NCI-H146 treated with DMSO at 0.1 percent for 48 hours (cell line): Measurements from ENCODE around the gene ABCA12.
"Not testable (repeated sequence)": the region's sequence is repeated elsewhere in the genome, so short reads cannot be mapped to it uniquely, and the experiment has no call there.

Source experiments
- DNase-seq: peaks from one replicate; lab custom pipeline; 2025; ENCODE audit not compliant: unreplicated experiment; lab: John Stamatoyannopoulos, UW

Gene ABCA12, protein sequence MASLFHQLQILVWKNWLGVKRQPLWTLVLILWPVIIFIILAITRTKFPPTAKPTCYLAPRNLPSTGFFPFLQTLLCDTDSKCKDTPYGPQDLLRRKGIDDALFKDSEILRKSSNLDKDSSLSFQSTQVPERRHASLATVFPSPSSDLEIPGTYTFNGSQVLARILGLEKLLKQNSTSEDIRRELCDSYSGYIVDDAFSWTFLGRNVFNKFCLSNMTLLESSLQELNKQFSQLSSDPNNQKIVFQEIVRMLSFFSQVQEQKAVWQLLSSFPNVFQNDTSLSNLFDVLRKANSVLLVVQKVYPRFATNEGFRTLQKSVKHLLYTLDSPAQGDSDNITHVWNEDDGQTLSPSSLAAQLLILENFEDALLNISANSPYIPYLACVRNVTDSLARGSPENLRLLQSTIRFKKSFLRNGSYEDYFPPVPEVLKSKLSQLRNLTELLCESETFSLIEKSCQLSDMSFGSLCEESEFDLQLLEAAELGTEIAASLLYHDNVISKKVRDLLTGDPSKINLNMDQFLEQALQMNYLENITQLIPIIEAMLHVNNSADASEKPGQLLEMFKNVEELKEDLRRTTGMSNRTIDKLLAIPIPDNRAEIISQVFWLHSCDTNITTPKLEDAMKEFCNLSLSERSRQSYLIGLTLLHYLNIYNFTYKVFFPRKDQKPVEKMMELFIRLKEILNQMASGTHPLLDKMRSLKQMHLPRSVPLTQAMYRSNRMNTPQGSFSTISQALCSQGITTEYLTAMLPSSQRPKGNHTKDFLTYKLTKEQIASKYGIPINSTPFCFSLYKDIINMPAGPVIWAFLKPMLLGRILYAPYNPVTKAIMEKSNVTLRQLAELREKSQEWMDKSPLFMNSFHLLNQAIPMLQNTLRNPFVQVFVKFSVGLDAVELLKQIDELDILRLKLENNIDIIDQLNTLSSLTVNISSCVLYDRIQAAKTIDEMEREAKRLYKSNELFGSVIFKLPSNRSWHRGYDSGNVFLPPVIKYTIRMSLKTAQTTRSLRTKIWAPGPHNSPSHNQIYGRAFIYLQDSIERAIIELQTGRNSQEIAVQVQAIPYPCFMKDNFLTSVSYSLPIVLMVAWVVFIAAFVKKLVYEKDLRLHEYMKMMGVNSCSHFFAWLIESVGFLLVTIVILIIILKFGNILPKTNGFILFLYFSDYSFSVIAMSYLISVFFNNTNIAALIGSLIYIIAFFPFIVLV (N-terminal part only)

GRCh38 chr2:215138479-215138878, at the start of gene ABCA12:
ABCA12 (minus strand) TSS chr2:215138626; CDS start chr2:215138208, 418 bp downstream.
- peak; percentile 20 for DNase-seq

DNA sequence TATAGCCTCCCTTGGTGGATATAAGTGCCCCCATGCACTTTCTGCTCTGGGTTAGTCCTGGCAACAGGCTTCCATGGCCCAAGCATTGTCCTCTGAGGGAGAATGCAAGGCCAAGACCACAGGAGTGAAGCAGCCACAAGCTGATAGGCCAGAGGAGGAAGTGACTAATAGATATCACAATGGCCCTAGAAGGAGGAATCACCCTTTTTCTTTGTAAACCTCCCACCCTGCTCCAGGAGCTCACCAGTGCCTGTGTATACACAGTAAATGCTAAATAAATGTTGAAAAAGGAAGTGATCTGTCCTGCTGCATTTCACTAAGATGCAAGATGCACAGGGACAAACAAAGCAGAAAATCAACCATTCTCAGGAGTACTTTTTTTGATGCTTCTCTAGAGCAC, 49.7 kb upstream of the ABCA12 start:
- no peak for DNase-seq

- no peak for DNase-seq
Observed at GRCh38 chr2:215186021-215186420, 47.6 kb upstream of the ABCA12 start.

DNA sequence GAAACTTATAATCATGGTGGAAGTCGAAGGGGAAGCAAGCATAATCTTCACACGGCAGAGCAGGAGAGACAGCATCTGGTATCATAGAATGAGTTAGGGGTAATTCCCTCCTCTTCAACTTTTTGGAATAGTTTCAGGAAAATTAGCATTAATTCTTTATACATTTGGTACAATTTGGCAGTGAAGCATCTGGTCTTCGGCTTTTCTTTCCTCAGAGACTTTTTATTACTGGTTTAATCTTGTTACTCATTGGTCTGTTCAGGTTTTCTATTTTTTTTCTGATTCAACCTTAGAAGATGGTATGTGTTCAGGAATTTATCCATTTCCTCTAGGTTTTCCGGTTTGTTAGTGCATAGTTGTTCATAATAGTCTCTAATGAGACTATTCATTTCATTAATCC, 39.7 kb upstream of the ABCA12 start:
- no peak for DNase-seq

DNA sequence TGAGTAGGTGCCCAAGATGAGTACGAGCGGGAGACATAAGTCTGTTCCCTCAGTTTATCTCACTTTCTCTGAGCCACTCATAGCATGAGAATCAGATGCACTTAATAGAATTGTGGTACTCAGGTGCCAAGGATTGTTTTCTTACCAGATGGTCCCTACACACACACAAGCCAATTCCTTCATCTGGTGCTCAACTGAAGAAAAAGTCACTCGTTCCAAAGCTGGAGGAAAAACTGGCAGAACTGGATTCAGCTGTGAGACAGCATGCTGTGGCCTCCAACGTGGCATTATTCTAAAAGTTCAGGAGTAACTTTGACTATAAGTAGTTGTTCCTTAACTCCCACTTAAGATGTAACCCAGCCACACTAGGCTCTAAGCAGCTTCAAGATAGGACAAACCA, 33.4 kb upstream of the ABCA12 start:
- no peak for DNase-seq

DNA sequence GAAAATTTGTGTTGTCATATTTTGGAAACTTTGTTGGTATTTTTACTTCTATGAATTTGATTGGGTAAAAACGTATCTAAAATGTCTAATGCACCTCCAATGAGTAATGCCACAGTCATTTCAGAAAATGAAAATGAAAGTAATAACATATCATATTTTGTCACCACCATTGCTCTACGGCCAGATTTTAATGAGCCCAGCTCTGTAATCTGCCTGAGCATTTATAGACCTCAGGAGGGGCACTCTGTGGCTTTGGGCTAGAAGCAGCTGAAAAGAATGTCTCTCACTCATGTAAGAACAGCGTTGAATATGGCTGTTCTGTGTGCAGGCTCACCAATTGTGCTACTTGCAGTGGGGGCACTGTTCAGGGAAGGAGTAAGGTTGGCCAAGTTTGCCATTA, 32.7 kb upstream of the ABCA12 start:
- no peak for DNase-seq

GRCh38 chr2:215166505-215166904, 28.1 kb upstream of the ABCA12 start:
- DNase-seq: not testable (repeated sequence)

DNA sequence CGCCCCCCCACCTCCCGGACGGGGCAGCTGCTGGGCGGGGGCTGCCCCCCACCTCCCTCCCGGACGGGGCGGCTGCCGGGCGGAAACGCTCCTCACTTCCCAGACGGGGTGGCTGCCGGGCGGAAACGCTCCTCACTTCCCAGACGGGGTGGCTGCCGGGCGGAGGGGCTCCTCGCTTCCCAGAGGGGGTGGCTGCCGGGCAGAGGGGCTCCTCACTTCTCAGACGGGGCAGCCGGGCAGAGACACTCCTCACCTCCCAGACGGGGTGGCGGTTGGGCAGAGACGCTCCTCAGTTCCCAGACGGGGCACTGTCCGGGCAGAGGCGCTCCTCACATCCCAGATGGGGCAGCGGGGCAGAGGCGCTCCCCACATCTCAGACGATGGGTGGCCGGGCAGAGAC, 24.9 kb upstream of the ABCA12 start:
- not testable (repeated sequence) for DNase-seq

DNA sequence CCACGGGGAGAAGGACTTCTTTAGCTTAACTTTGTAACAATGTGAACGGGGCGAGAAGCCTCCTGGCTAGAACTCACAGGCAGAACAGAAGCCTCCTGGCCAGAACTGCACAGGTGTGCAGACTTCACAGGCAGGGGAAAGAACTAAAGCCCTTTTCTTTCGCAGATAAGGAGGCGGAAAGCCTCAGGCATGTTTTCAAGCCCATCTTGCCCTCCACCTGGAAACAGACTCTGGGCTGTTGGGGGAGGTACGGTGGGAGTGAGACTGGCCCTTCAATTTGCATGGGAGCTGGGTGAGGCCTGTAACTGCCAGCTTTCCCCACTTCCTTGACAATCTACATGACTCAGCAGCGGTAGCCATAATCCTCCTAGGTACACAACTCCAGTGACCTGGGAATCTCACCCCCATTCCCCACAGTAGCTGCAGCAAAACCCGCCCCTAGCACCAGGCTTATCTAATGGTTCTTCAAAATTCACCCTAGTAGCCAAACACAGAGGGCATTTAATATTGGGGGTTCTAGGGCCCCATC, 22.9 kb upstream of the ABCA12 start:
- DNase-seq: no peak

- no peak for DNase-seq
Observed at GRCh38 chr2:215160081-215160480, 21.7 kb upstream of the ABCA12 start.

GRCh38 chr2:215156453-215156852, 18.0 kb upstream of the ABCA12 start:
- no peak for DNase-seq

DNA sequence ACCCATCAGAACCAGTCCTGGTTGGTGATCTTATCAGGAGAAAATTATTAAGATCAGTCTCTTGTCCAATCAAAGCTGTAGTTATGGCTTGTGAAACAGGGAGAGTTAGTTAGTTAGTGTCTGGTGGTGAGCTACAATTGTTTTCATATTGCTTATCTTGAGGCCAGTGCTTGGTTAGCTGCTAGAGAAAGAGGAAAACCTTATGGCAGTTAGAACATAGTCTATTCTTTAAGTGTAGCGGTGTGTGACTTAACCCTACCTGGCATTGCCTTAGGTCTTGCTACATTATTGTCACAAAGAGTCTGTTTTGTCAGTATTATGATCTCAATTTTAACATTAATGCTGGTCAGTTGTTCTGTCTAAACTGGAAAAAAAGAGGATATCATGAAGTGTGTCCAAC, 11.5 kb upstream of the ABCA12 start:
- DNase-seq: no peak

- no peak for DNase-seq
Observed at GRCh38 chr2:215149486-215149885, 11.1 kb upstream of the ABCA12 start.

GRCh38 chr2:215149060-215149459, 10.6 kb upstream of the ABCA12 start:
- DNase-seq: no peak

DNA sequence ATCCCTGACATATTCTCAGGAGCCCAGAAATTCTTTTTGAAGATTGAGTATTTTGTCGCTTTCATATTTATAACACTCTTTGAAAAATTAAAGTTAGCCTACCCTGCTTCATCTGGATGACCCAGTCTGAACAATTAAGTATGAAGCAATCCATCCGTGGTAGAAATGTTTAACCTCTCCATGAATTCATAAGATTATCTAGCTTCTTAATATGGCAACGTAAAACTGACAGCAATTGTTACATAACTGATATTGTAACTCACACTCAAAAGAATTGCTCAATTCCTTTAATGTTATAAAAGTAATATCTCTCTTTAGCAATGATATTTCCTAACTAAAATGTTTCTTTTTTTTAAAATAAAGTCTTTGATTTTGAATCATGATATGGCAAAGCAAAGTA, 7.2 kb upstream of the ABCA12 start:
- no peak for DNase-seq

GRCh38 chr2:215144106-215144875, 5.9 kb upstream of the ABCA12 start:
- no peak for DNase-seq

DNA sequence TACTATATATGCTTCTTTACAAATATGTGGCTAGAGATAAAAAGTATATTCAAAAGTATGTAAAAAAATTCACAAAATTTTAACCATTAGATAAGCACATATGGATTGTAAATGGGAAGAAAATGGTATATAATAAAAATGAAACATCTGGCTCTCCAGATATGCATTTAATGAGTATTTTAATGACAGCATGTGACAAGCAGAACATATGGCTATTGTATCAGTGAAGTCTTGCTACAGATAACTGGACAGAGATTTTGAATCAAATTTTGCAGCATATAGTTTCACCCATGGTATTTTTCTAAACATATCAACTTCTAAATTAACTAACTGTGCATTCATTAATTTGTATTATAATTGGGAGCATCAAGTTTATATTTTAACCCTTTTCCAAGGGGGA, 5.0 kb upstream of the ABCA12 start:
- no peak for DNase-seq

- no peak for DNase-seq
Observed at GRCh38 chr2:215141706-215142105, 3.3 kb upstream of the ABCA12 start.

DNA sequence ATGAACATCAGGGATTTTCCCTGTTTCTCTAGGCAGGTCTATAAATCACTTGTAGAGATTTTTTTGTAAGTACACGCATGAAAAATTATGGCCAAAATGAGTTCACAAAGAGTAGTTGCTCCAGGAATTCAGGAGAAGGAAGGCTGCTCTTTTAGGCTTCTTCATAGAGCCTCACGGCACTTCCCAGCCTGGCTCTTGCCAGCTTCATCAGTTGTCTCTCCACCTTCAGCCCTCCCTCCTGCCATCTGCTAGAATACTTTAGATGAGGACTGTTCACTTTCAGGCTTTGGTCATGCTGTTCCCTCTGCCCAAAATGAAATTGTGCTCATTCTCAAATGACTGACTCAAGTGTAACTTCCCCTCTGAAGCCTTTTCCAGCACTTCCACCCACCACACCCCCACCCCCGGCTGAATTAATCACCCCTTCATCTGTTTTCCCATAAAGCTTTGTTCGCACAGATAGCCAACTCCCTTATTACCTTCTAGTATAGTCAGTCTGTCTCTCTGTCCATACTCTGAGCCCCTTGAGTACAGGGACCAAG, 1.8 kb upstream of the ABCA12 start:
- DNase-seq: no peak

- no peak for DNase-seq
Observed at GRCh38 chr2:215137741-215138340, 585 bp downstream of the ABCA12 start.
